HG02973 (cell line): ENCODE measurements around the gene RAB21.
"Not testable (repeated sequence)": the region's sequence is repeated elsewhere in the genome, so short reads cannot be mapped to it uniquely, and the experiment has no call there.

Experiments
- ATAC-seq: cut with Tn5 transposase; IDR thresholded peaks from one replicate; pipeline ENCODE4 v1.9.1; 2021; ENCODE audit warnings: moderate library complexity; ENCODE audit not compliant: unreplicated experiment

The RAB21 gene

DNA sequence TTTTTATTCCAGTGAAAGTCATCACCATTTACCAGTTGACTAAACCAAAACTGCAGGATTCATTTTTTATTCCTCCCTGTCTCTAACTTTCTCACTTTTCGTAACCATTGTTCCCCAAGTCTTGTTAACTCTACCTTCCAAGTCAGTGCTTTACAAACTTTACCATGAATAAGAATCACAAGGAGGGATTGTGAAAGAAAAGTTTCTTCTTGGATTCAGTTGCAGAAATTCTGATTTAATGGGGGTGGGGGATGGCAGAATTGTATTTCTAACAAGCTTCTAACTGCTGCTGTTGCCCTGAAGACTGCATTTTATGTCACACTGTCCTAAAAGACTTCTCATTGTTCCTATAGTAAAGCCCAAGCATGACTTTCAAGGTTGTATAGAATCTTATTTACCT lies 5.0 kb upstream of the RAB21 start:
- no peak for ATAC-seq

DNA sequence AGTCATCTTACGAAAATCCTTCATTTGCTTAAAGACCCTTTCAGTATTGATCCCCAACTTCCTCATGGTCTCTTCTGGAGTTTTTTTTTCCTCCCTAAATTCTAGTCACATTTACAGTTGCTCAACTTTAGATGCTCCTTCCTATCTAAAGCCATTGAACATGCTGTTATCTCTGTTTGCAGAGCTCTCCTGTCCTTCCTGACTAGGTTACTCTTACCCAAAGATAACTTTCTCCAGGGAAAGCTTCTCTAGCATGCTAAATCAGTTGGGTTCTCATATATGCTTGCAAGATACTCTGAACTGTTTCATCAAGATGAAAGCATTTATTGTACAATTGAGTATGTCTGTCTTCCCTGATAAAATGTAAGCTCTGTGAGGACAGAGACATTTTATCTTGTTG lies 1.8 kb upstream of the RAB21 start:
- no peak for ATAC-seq

DNA sequence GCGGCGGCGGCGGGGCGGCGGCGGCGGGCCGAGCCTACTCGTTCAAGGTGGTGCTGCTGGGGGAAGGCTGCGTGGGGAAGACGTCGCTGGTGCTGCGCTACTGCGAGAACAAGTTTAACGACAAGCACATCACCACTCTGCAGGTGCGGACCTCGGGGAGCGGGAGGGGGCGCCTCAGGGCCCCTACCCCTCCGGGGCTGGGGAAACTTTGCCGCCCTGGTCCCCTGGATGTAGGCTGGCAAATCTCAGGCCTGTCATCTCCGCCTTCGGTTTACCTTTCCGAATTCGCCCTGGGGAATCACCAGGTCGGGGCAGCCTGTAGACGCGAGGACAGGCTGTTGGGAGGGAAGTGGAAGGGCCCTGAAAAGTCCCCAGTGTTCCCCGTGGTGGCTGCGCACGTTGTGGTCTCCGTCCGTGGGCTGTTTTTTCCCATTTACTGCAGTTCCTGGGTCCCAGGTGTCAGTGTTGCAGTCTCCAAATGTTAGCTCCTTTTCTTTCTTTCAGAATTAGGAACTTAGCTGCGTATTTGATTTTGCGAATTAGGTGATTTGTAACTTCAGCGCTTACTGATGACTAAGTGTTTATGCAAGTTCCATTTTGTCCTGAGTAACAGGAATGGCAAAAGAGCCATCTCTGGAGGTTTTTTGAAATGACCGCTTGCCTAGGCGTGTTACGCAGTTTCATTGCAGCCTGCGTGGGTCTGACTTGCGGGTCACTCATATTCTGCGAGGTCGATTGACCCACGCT lies 656 bp downstream of the RAB21 start:
- ATAC-seq, result peak; percentile 55

GRCh38 chr12:71756054-71756690 lies 1.5 kb downstream of the RAB21 start:
- no peak for ATAC-seq

DNA sequence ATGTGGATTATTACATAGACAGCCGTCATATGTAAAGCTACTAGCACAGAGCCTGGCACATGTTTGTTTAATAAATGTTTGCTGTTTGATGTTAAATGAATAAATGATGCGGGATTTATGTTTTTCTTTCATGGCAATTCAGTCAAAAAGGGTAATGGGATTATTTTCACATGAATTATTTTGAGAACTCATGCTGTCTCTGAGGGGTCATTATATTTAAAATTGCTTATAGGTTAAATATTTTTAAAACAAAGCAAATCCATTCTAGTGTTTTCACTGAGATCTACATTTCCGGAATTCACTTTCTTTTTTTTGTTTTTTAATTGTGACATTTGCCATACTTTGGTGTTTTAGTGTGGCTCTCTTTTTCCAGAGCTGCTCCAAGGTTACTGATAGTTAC lies 5.3 kb downstream of the RAB21 start:
- no peak for ATAC-seq

DNA sequence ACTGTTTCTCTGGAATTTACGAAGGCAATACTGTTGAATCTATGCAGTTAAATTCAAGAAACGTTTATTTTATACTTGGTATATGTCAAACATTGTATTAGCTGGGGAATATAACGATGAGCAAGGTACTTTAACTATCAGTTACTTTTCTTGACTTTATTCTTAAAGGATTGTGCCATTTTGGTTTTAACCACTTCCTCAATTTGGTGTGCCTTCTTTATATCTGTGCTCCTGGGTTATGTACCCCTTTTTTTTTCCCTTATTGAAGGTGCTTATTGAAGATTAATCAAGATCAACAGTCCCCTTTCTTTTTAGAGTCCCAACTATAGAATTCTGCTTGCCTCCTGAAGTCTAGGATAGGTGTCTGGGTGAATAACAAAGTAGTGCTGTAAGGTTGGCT lies 5.8 kb downstream of the RAB21 start:
- no peak for ATAC-seq

- not testable (repeated sequence) for ATAC-seq
Observed at GRCh38 chr12:71761354-71761753, 6.7 kb downstream of the RAB21 start.

- ATAC-seq, result no peak
Observed at GRCh38 chr12:71763677-71764379, 9.2 kb downstream of the RAB21 start.

GRCh38 chr12:71764587-71765321 lies 10.1 kb downstream of the RAB21 start:
- no peak for ATAC-seq

DNA sequence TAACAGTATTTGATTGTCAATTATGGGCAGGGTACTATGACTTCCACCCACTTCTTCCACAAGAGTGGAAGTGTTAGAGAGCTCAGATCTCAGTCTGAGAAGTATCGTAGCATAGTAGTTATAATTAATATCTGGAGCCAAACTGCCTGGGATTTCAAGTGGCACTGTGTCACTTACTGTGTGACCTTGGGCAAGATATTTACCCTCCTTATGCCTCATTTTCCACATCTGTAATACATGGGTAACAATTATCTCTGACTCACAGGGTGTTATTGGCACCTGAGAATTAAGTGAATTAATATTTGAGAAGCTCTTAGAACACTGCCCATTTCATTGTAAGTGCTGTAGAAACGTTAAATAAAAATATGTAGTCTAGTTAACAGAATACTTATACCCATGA lies 11.5 kb downstream of the RAB21 start:
- ATAC-seq, result no peak

DNA sequence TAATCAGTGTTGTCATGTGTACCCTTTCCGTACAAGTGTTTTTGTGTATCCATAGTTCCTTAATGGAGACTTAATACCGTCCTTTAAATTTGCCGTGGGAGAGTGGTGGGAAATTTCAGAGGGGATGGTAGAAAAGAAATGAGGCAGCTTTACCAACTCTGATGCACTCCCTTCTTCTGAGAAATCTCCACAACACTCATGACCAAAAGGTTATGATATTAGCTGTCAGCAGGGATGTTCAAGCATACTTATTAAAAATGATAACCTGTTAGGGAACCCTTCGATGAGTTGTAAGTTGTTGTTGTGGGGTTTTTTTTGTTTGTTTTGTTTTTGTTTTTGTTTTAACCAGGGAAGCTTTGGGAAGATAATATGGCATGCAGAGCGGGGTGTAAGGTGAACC lies 12.5 kb downstream of the RAB21 start:
- no peak for ATAC-seq

DNA sequence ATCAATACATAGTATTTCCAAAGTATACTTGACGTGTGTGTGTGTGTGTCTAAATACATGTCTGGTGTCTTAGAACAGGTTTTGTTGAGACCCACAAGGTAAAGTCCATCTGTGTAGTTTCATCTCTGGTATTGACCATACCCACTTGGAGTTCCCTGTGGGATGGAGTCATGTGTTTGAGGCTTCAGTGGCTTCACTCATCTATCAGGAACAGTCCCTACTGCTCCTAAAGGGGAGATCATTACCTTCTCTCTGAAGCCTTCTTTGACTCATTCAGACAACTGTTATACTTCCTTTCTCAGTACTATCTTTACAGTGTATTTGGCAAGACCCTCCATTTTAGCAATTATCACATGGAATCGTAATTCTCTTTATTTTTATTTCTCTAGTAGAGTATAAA lies 14.2 kb downstream of the RAB21 start:
- no peak for ATAC-seq

DNA sequence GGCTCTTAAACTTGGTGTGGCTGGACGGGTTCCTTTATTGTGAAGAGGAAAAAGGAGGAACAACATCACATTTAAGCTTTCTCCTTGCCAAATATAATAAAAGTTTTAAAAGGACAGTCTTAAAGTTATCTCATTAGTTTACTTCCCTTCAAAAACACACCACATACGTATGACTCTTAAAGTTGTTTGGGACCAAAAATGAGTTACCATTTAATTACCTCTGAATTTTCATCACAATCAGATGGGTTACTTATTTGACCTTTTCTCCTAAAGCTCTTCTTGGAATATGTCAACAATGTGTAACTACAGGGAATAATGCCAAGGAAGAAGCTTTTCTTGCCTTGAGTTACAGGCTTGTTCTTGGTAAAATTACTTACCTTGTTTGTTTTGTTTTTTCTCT lies 16.4 kb downstream of the RAB21 start:
- no peak for ATAC-seq

DNA sequence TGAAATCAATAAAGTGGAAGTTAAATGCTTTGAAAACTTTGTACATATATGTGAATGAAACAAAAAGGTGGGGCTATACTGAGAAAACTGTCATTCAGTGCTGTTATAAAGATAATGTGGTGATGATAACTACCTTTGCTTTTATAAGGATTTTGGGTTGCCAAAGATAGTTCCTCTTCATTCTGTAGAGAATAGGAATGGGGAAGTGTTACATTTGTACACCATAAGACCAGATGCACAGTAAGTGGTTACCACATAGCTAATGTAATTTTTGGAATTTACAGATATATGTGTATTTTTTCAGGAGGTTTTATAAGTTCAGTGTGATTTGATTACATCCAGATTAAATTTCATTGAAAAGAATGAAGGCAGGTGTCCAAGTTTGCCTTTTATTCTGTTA lies 18.1 kb downstream of the RAB21 start:
- no peak for ATAC-seq

DNA sequence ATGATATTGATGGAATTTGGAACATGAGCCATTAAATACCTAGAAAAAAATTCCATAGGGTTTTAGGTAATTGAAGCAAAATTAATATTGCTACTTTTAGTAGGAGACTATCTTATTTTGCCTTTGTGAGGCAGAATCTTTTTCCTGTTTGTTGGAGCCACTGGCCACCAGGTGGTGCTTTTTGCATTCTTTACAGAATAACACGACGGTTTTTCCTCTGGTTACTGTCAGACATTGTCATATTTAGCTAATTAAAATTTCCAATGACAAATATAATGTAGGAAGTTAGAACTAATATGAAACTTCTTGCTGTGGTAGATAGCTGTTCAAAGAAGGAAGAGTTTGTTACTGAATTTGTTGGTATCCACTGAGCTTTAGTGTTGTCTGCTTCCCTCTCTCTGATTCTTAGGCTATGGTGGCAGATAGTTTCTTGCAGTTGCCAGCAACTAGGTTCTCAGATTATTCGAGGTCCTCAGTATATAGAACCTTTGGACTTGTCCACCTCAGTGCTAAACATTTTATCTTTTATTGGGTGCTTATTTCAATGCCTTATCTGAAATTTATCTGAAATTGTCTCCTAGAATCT lies 25.7 kb downstream of the RAB21 start:
- ATAC-seq, result peak; percentile 63

DNA sequence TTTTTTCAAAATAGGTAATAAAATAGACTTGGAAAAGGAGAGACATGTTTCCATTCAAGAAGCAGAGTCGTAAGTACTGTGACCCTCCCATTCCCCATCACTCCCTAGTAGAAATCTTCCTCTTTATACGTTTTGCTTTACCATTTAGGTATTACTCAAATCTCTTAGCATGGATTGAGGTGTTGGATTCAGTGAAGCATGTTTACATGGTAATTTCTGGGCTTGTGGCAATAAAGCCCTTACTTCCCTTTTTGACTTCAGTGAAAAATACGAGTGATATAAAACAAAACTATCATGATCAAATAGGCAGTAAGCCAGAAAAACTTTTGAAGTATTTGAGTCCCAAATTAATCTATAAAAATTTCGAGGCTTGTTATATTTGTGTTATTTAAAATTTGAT lies 27.4 kb downstream of the RAB21 start:
- peak; percentile 63 for ATAC-seq

GRCh38 chr12:71786829-71787228 lies 32.2 kb downstream of the RAB21 start:
- no peak for ATAC-seq

GRCh38 chr12:71787580-71787979 lies 32.9 kb downstream of the RAB21 start:
- no peak for ATAC-seq

DNA sequence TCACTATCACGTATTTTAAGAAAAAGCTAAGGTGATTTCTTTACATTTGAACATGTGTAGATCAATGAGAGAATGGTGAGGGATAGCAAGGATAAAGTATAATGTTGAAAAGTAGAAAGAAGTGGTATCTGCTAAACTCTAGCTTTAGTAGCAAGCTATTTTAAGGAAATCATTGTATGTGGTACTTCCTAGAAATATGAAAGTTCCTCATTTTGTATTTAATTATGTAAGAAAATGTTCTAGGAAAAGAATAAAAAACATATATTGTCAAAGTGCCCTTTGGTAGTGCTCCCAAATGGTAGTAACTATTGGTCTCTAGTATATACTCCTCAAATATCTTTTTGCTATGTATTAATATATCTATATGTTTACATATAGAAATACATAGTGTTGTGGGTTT lies 35.7 kb downstream of the RAB21 start:
- ATAC-seq, result no peak

- no peak for ATAC-seq
Observed at GRCh38 chr12:71791473-71792150, 36.9 kb downstream of the RAB21 start.

DNA sequence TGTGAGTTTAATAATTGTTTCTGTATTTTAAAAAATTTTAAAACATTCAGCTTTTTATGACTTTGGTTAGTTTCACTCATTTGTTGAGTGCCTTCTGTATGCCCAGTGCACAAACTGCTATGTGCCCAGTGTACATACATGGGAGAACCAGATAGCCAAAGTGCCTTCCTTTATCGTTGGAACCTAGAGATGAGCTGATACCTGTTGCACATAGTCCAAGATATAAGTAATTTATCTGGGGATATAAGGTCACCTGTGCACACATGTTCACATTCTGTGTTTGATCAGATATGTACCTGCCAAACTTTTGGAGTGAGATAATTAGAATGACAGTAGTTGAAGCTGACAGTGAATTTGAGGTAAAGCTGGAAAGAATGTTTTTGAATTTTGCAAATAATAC lies 37.9 kb downstream of the RAB21 start:
- no peak for ATAC-seq
